Stimulated activated CD8-positive, alpha-beta memory T cell treated with anti-CD3 and anti-CD28 coated beads, Interleukin-12 subunit alpha, Interleukin-12 subunit beta, amount 100 ng/mL, for 4 hours (primary cell): ENCODE results near the gene TRPV4.

Source experiments
- DNase-seq: peaks from one replicate; pipeline ENCODE4 v3.0.0-alpha.2; 2020; ENCODE audit warnings: low read depth

TRPV4 gene

GRCh38 chr12:109776624-109777023, 56.6 kb downstream of the TRPV4 start:
- DNase-seq: no peak

GRCh38 chr12:109775172-109775881, 57.9 kb downstream of the TRPV4 start:
- peak; percentile 47 for DNase-seq

DNA sequence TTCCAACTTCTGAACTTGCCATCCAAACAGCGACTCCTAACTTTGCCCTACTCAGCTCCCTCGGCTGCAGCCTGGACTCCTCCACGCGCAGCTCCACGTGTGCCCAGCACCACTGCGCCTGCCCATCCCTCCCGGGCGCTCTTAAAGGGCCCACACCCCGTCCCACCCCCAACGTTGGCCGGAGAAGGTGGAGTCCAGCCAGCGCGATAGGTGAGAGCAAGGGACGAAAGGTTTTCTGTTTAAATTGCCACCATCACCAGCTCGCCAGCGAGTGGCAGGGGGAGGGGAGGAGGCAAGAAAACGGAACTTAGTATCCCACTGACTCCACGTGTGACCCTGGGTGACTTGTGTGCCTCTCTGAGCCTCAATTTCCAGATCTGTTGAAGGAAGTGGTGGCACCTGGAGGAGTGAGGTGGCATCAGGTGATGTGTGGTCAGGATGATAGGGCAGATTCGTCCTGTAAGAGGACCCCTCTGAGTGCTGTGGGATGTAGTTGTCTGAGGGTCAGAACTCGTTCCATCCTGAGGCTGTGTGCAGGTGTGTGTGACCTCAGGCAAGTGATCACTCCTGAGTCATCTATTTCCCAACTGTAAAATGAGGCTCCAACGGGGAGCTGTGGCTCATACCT, 59.7 kb downstream of the TRPV4 start:
- no peak for DNase-seq

DNA sequence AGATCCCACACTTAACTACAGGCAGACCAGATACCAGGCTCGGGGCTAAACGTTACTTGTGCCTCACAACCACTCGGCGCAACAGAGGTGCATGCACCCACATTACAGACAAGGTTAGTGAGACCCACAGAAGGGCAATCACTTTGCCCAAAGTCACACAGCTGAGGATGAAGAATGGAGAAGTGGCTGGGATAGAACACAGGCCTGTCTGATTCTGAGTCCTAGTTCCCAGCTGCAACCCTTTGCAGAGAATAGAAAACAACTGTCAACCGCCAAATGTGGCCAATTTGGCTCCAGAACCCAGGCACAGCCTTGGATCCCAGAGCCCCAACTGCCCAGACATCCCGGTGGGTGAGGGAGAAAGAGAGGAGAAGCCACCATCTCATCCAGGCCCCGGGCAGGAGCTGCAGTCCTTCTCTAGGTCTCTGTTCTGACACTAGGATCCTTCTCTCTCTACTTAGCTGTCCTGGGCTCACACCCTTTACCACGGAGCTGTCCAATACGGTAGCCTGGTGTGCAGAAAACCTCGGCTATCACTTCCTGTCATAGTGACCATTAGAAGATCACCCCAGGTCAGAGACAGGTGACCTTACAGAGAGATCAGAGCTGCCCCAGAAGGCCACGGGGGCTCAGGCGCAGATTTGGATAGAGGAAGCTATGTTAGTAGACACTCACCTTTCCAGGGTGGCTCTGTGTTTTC, 60.4 kb downstream of the TRPV4 start:
- DNase-seq: no peak

- no peak for DNase-seq
Measured at GRCh38 chr12:109771746-109772621, 61.2 kb downstream of the TRPV4 start.

DNA sequence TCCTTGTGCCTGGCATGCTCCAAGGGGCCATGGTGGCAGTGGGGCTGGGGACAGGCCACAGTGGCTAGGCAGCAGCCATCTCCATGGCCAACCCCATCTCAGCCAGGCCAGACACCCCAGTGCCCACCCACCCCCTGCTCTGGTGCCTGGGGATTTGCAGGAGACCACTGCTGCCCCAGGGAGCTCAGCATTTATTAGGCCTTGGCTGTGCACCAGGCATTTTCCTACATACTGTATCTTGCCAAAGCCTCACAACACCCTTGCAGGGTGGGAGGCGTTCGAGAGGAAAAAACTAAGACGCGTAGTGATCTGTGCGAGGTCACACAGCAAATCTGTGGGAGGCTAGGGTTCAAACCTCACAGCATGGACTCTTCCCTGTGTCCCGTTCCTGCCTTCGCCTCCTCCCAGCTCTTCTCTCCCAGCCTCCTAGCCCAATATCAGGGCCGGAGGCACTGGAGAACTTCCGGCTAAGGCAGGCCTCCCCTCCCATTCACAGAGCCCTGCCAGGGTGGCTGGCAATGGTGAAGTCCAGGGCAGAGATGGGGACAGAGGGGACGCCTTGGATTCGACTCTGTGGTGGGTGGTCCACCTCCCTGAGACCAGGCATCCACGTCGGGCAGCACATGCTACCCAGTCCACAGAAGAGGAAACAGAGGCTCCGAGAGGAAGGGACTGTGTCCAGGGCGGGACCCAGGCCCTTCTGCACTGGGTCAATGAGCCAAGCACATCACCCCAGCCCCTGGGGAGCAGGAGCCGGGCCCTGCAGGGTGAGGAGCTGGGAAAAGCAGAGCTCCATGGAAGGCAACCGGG, 62.1 kb downstream of the TRPV4 start:
- no peak for DNase-seq

DNA sequence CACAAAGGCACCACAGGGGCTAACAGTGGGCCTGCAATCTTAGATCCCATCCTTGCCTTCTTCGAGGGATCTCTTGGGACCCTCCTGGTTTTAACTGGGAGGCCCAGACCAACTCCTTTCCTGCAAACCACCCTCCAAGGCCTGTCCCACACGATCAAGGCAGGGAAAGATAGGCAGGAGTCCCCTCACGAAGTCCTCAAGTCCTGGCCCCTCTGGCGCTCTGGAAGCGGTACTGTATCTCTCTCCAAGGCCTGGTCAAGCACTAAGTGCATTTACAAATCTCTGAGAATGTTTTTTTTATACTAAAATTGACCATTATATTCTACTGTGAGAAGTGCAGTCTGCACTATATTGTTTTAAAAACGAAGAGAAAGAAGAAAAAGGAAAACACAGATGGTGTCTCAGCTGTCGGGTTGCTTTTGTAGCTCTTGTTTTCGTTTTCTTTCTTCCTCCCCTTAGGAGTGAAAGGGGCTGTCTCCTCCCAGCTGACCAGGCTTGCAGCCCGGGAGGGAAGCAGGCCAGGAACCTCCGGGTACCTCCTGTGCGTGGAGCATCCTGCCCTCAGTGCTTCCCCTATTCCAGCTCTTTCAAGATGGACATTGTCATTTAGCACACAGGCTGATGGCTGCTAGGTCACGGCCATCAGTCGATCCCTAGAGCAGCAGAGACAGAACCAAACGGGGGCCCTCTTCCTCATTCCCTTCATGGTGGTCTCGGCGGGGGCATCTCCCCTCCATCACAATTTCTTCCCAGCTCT, 62.9 kb downstream of the TRPV4 start:
- no peak for DNase-seq

DNA sequence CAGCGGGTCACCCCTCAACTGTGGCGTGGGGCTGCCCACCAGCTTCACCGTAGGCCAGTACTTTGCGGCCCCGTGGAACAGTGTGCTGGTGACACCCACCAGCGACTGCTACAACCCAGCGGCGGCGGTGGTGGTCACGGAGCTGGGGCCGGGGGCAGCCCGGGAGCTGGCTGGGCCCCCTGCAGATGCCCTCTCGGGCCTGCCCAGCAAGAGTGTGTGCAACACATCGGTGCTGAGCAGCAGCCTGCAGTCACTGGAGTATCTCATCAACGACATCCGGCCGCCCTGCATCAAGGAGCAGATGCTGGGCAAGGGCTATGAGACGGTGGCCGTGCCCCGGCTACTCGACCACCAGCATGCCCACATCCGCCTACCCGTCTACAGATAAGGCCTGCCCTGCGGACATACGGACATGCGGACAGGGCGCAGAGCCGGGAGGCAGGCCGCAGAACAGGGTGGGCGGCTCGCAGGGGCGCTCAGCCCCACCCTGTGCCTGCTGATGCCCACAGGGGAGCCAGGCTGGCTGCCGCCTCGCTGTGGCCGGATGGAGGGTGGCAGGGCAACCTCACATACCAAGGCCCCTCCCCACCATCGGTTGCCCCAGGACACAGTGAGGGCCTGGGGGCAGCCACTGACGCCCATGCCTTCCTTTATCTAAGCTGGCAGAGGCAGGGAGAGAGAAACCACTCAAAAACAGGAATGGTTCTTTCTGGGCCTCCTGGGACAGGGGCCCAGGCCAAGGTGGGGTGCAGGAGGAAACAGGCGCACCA, 64.1 kb downstream of the TRPV4 start:
- no peak for DNase-seq

GRCh38 chr12:109767991-109768900, 65.0 kb downstream of the TRPV4 start:
- DNase-seq: no peak

- no peak for DNase-seq
Measured at GRCh38 chr12:109767456-109767855, 65.7 kb downstream of the TRPV4 start.

DNA sequence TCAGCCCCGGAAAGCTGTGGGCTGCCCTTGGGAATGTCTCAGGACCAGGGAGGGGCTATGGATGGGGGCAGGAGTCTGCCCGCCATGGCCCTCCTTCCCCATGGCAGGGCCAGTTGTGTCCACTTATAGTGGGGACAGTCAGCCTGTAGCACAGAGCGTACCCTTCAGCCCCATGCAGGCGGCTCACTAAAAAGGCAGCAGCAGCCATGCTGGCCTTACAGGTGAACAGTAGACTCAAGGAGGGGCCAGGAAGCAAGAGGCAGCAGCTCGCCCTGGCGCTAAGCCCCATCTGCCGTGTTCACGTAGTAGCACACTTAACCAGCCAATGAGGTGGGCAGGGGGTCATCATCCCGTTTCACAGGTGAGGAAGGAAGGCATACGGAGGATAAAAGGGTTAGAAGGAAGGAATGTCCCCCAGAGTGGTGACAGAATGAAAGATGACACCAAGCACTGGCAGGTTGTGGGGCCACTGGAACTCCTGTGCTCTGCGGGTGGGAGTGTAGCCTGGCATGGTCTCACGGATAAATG, 66.9 kb downstream of the TRPV4 start:
- DNase-seq: no peak

DNA sequence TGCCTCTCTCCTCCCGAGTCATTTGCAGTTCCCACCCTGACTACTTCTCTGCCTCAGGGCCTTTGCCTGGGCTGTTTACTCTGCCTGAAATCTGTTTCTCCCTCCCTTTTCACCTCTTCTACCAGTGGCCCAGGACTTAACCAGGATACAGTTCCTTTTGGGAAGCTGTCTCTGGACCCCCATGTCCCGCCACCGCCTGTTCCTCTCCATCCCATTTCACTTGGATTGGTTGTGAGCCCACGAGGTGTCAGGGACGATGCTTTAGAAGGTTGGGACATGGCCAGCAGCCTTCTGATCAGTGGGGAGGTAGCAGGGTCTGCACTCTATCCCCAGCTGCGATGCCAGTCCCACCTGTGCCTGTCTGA, 67.8 kb downstream of the TRPV4 start:
- DNase-seq: no peak

- no peak for DNase-seq
Measured at GRCh38 chr12:109764776-109765445, 68.3 kb downstream of the TRPV4 start.

DNA sequence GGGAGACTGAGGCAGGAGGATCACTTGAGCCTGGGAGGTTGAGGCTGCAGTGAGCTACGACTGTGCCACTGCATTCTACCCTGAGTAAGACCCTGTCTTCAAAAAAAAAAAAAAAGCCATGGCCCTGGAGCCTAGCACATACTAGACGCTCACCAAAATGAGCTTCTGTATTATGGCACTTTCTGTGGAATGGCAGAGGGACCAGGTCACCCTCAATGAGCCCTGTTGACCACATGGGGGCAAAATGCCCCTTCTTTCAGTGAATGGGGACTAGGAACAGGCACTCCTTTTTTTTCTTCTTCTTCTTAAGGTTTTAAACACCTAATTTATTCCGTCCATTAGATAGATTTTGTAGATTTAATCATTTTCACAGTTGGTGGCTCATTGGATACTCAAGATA, 69.1 kb downstream of the TRPV4 start:
- DNase-seq: no peak

- DNase-seq: no peak
Measured at GRCh38 chr12:109763201-109763841, 69.9 kb downstream of the TRPV4 start.

GRCh38 chr12:109762673-109763191, 70.5 kb downstream of the TRPV4 start:
- no peak for DNase-seq

GRCh38 chr12:109762071-109762672, 71.0 kb downstream of the TRPV4 start:
- DNase-seq: no peak
